Activated CD8-positive, alpha-beta T cell treated with anti-CD3 and anti-CD28 coated beads for 36 hours (primary cell): Measurements from ENCODE around the gene YAE1. TPM values are rescaled to one million over a fixed set of nuclear protein-coding genes. Genes with fewer than 3 reads are reported as not detected.

ENCODE experiments used
- ATAC-seq: fragments of 200-7000 bp; cut with Tn5 transposase; one replicate; pipeline ENCODE4 v1.10.0; 2021; ENCODE audit warnings: mild to moderate bottlenecking, moderate library complexity
- CTCF ChIA-PET: fragments of 350-600 bp; sonication (Branson Sonifier 250); formaldehyde crosslinking; loops from one replicate; lab custom pipeline; 2021; ENCODE audit warnings: antibody characterized with exemption; lab: Charles Lee
- POLR2A ChIA-PET: fragments of 350-600 bp; sonication (Branson Sonifier 250); formaldehyde crosslinking; loops from one replicate; lab custom pipeline; 2021; ENCODE audit warnings: antibody characterized with exemption; lab: Charles Lee
- DNase-seq: peaks from one replicate; pipeline ENCODE4 v3.0.0-alpha.2; 2020
- H3K27ac Mint-ChIP-seq: one replicate; pipeline ENCODE4 v1.8.0; 2021; ENCODE audit warnings: mild to moderate bottlenecking, mixed read lengths
- H3K27me3 Mint-ChIP-seq: one replicate; pipeline ENCODE4 v1.8.0; 2021; ENCODE audit warnings: mixed read lengths
- H3K36me3 Mint-ChIP-seq: one replicate; pipeline ENCODE4 v1.8.0; 2021; ENCODE audit warnings: low read depth, mixed read lengths
- H3K4me1 Mint-ChIP-seq: one replicate; pipeline ENCODE4 v1.8.0; 2021; ENCODE audit warnings: low read depth, mixed read lengths
- H3K4me3 Mint-ChIP-seq: one replicate; pipeline ENCODE4 v1.8.0; 2021; ENCODE audit warnings: mild to moderate bottlenecking, moderate library complexity, mixed read lengths
- H3K9me3 Mint-ChIP-seq: one replicate; pipeline ENCODE4 v1.8.0; 2021; ENCODE audit warnings: mixed read lengths
- CTCF ChIP-seq: fragments of 200-600 bp; IDR thresholded peaks from one replicate; pipeline ENCODE4 v1.8.0; 2022; ENCODE audit warnings: antibody characterized with exemption, mild to moderate bottlenecking
- intact Hi-C: fragments of 100-400 bp; cut with micrococcal nuclease; formaldehyde crosslinking; loops from one replicate; pipeline ENCODE4 v1.10.0; 2022
- total RNA-seq, 2 experiments: library from RNA; stranded (reverse); gene quantifications; one replicate each; pipeline ENCODE4 v1.2.3, GENCODE V29; 2021

Gene YAE1
- total RNA-seq, 2 experiments from 2014 or later, result 9.6 to 10.9 TPM

- Mint-ChIP-seq H3K4me1 (peaks cover 2% of the 10 kb centered on the region), H3K27ac (no peak overlapping the region), H3K4me3 (no peak overlapping the region), H3K27me3 (peaks cover 10% of the 10 kb centered on the region), H3K9me3 (no peaks in the 10 kb centered on the region), H3K36me3 (no peaks in the 10 kb centered on the region)
- no peak for TF ChIP-seq CTCF
- DNase-seq, result no peak
- POLR2A ChIA-PET, result interaction anchor here (1.3 kb wide), 1 partner anchor 9 kb away, joined by 3 read pairs; no protein-coding TSS in a partner anchor
- intact Hi-C loops, result no loop called here
- ATAC-seq, result no peak
- CTCF ChIA-PET, result interaction anchor here (0.6 to 3.9 kb wide), 5 partner anchors 13 to 126 kb away, joined by 3 to 17 read pairs (median 3); no protein-coding TSS in a partner anchor
Measured at GRCh38 chr7:39615350-39615975, 49.3 kb downstream of the YAE1 start.

- no peak for TF ChIP-seq CTCF
- DNase-seq (no peak), ATAC-seq (no peak)
- intact Hi-C loops, result no loop called here
- Mint-ChIP-seq H3K27ac (no peak overlapping the region), H3K4me3 (no peak overlapping the region), H3K9me3 (no peaks in the 10 kb centered on the region), H3K27me3 (peaks cover 7% of the 10 kb centered on the region), H3K36me3 (no peaks in the 10 kb centered on the region), H3K4me1 (no peaks in the 10 kb centered on the region)
- ChIA-PET POLR2A (interaction anchor here (1.3 kb wide), 1 partner anchor 9 kb away, joined by 3 read pairs; no protein-coding TSS in a partner anchor), CTCF (interaction anchor here (0.6 to 3.9 kb wide), 4 partner anchors 12 to 125 kb away, joined by 3 to 17 read pairs (median 4); no protein-coding TSS in a partner anchor)
Measured at GRCh38 chr7:39616138-39616537, 49.9 kb downstream of the YAE1 start.

- POLR2A ChIA-PET, result no interaction called here
- Mint-ChIP-seq H3K4me3 (no peak overlapping the region), H3K9me3 (no peaks in the 10 kb centered on the region), H3K27ac (no peak overlapping the region), H3K36me3 (peaks cover 1% of the 10 kb centered on the region), H3K27me3 (peaks cover 7% of the 10 kb centered on the region), H3K4me1 (peaks cover 3% of the 10 kb centered on the region)
- ATAC-seq (no peak), DNase-seq (no peak)
- TF ChIP-seq CTCF, result no peak
- CTCF ChIA-PET, result interaction anchor here (3.9 kb wide), 1 partner anchor 35 kb away, joined by 17 read pairs; no protein-coding TSS in a partner anchor
- intact Hi-C loops, result no loop called here
Measured at GRCh38 chr7:39617005-39617404, 50.8 kb downstream of the YAE1 start.

DNA sequence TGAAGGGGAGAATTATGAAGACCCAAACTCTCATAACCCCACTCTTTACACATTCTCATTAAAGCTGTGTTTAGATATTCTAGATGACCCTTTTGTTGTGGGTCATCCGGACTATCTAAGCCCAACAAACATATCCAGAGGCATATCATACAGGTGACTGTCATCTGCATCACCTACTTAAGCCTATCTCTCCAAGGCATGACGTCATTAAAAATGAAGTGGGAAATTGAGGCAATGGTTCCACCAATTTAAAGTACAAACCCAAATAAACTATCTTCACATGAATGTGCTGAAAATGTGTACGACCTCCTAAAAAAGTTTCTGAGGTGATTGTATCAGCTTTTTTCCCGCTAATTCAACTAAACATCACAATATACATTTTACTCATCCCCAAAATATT, 52.7 kb downstream of the YAE1 start:
- ChIA-PET CTCF (interaction anchor here (1.0 kb wide), 1 partner anchor 38 kb away, joined by 3 read pairs; no protein-coding TSS in a partner anchor), POLR2A (no interaction called here)
- no peak overlapping the region for H3K4me3 Mint-ChIP-seq
- peaks cover 10% of the 10 kb centered on the region for H3K4me1 Mint-ChIP-seq
- TF ChIP-seq CTCF, result no peak
- peaks cover 5% of the 10 kb centered on the region for H3K36me3 Mint-ChIP-seq
- H3K27ac Mint-ChIP-seq, result no peak overlapping the region
- peaks cover 3% of the 10 kb centered on the region for H3K27me3 Mint-ChIP-seq
- no peak for ATAC-seq
- intact Hi-C loops, result no loop called here
- no peak for DNase-seq
- no peaks in the 10 kb centered on the region for H3K9me3 Mint-ChIP-seq

GRCh38 chr7:39620486-39620885, 54.3 kb downstream of the YAE1 start:
- Mint-ChIP-seq H3K9me3 (no peaks in the 10 kb centered on the region), H3K27ac (no peak overlapping the region), H3K36me3 (peaks cover 10% of the 10 kb centered on the region), H3K4me3 (no peak overlapping the region), H3K4me1 (peaks cover 21% of the 10 kb centered on the region), H3K27me3 (peaks cover 3% of the 10 kb centered on the region)
- CTCF ChIA-PET, result interaction anchor here (0.9 to 4.7 kb wide), 4 partner anchors 11 to 125 kb away, joined by 4 to 59 read pairs (median 5); no protein-coding TSS in a partner anchor
- POLR2A ChIA-PET, result interaction anchor here (1.9 kb wide), 1 partner anchor 11 kb away, joined by 5 read pairs; no protein-coding TSS in a partner anchor
- TF ChIP-seq CTCF, result no peak
- ATAC-seq (no peak), DNase-seq (no peak)
- intact Hi-C loops, result loop anchor here (5.0 kb wide), 1 partner anchor 33 kb away; no protein-coding TSS in a partner anchor
